IMR-90 (cell line): ENCODE measurements around the gene ABCG4. TPM values are rescaled to one million over a fixed set of nuclear protein-coding genes. Genes with fewer than 3 reads are reported as not detected.
A peak's percentile ranks its signal among the peaks of the same experiment; 100 is the strongest.

Source experiments
- ATAC-seq: fragments of 200-7000 bp; cut with Tn5 transposase; 2 replicates; pipeline ENCODE4 v1.9.1; 2020; ENCODE audit warnings: low read depth, mild to moderate bottlenecking, moderate library complexity
- BruUV-seq: library from RNA; stranded (reverse); fragments of 400-500 nt; replicated peaks from 2 replicates; lab custom pipeline; 2021; lab: Mats Ljungman, UMichigan
- CTCF ChIA-PET: fragments of 300-600 bp; formaldehyde crosslinking; extraction: SDS; loops from one replicate; lab custom pipeline; 2021; ENCODE audit warnings: antibody characterized with exemption; lab: Yijun Ruan, JAX
- POLR2A ChIA-PET: fragments of 300-600 bp; sonication (Branson Sonifier 250); formaldehyde crosslinking; loops from one replicate; lab custom pipeline; 2022; ENCODE audit warnings: antibody characterized with exemption; ENCODE audit not compliant: unreplicated experiment; lab: Charles Lee
- DNase-seq: peaks from one replicate; pipeline ENCODE4 v3.0.0; 2013
- H2AFZ ChIP-seq: replicated peaks from 2 replicates; pipeline ENCODE3; 2013; ENCODE audit warnings: low read length, mild to moderate bottlenecking; ENCODE audit not compliant: poor library complexity
- H2AK5ac ChIP-seq: 2 replicates; pipeline ENCODE4 v1.6.1; 2013; ENCODE audit warnings: low read depth, low read length, inconsistent platforms
- H2AK9ac ChIP-seq: replicated peaks from 2 replicates; pipeline ENCODE3; 2013; ENCODE audit warnings: mild to moderate bottlenecking, low read depth, low read length, moderate library complexity; ENCODE audit not compliant: poor library complexity
- H2BK120ac ChIP-seq: 2 replicates; pipeline ENCODE4 v1.6.1; 2013; ENCODE audit warnings: low read depth, low read length, inconsistent platforms
- H2BK15ac ChIP-seq: 3 replicates; pipeline ENCODE4 v1.6.1; 2013; ENCODE audit warnings: low read depth, low read length, inconsistent platforms
- H2BK20ac ChIP-seq: 2 replicates; pipeline ENCODE4 v1.6.1; 2013; ENCODE audit warnings: low read depth, mild to moderate bottlenecking, inconsistent platforms, low read length, moderate library complexity
- H2BK5ac ChIP-seq: 2 replicates; pipeline ENCODE4 v1.6.1; 2013; ENCODE audit warnings: mild to moderate bottlenecking, low read depth, low read length, inconsistent platforms; ENCODE audit not compliant: poor library complexity, severe bottlenecking
- H3K14ac ChIP-seq: replicated peaks from 2 replicates; pipeline ENCODE4 v1.6.1; 2013; ENCODE audit warnings: low read depth, low read length, inconsistent platforms
- H3K18ac ChIP-seq: 2 replicates; pipeline ENCODE4 v1.6.1; 2013; ENCODE audit warnings: low read depth, low read length, control low read depth
- H3K23ac ChIP-seq: 2 replicates; pipeline ENCODE4 v1.6.1; 2013; ENCODE audit warnings: low read depth, low read length, inconsistent platforms
- H3K27ac ChIP-seq: 2 replicates; pipeline ENCODE4 v1.5.1; 2013; ENCODE audit warnings: mild to moderate bottlenecking, control low read depth, low read length; ENCODE audit not compliant: insufficient read depth
- H3K27me3 ChIP-seq: 2 replicates; pipeline ENCODE4 v1.6.1; 2013; ENCODE audit warnings: low read length; ENCODE audit not compliant: control insufficient read depth, insufficient read depth
- H3K36me3 ChIP-seq: 2 replicates; pipeline ENCODE4 v1.6.1; 2013; ENCODE audit warnings: low read length, mixed read lengths; ENCODE audit not compliant: control insufficient read depth, insufficient read depth
- H3K4ac ChIP-seq: 2 replicates; pipeline ENCODE4 v1.6.1; 2013; ENCODE audit warnings: low read depth, low read length, inconsistent platforms
- H3K4me1 ChIP-seq: 2 replicates; pipeline ENCODE4 v1.6.1; 2013; ENCODE audit warnings: low read length, mixed read lengths; ENCODE audit not compliant: control insufficient read depth, insufficient read depth
- H3K4me2 ChIP-seq: 2 replicates; pipeline ENCODE4 v1.6.1; 2013; ENCODE audit warnings: low read depth, mild to moderate bottlenecking, control low read depth, low read length, moderate library complexity
- H3K4me3 ChIP-seq: 2 replicates; pipeline ENCODE4 v1.5.1; 2013; ENCODE audit warnings: low read depth, mild to moderate bottlenecking, control low read depth, low read length, moderate library complexity; ENCODE audit not compliant: insufficient read depth
- H3K56ac ChIP-seq: 2 replicates; pipeline ENCODE4 v1.6.1; 2013; ENCODE audit warnings: low read length, inconsistent platforms; ENCODE audit not compliant: insufficient read depth; ENCODE audit errors: extremely low read depth
- H3K79me1 ChIP-seq, 2 experiments: 2 replicates each; pipeline ENCODE4 v1.6.1; 2013; ENCODE audit warnings: low read length in 2 of 2, inconsistent platforms in 1 of 2, low read depth in 1 of 2
- H3K9ac ChIP-seq: 2 replicates; pipeline ENCODE4 v1.6.1; 2013; ENCODE audit warnings: low read depth, low read length, control low read depth
- H3K9me1 ChIP-seq: 2 replicates; pipeline ENCODE4 v1.6.1; 2013; ENCODE audit warnings: low read length, inconsistent platforms; ENCODE audit not compliant: insufficient read depth
- H3K9me3 ChIP-seq: 2 replicates; pipeline ENCODE4 v1.6.1; 2013; ENCODE audit warnings: low read length; ENCODE audit not compliant: control insufficient read depth, insufficient read depth
- H4K20me1 ChIP-seq: 2 replicates; pipeline ENCODE4 v1.6.1; 2013; ENCODE audit warnings: low read length, inconsistent platforms; ENCODE audit not compliant: insufficient read depth
- H4K5ac ChIP-seq: 2 replicates; pipeline ENCODE4 v1.6.1; 2013; ENCODE audit warnings: mild to moderate bottlenecking, low read depth, low read length, control low read depth
- H4K8ac ChIP-seq, 2 experiments: 2 replicates each; pipeline ENCODE4 v1.6.1; 2013; ENCODE audit warnings: low read depth in 2 of 2, low read length in 2 of 2, control low read depth in 1 of 2, inconsistent platforms in 1 of 2
- H4K91ac ChIP-seq: 2 replicates; pipeline ENCODE4 v1.6.1; 2013; ENCODE audit warnings: low read depth, low read length, inconsistent platforms; ENCODE audit not compliant: insufficient read depth
- CHD1 ChIP-seq: IDR thresholded peaks from 2 replicates; pipeline ENCODE4 v1.6.1; 2012; ENCODE audit warnings: low read depth, low read length, improper control_type of control experiment
- FOS ChIP-seq: fragments of 150-350 bp; IDR thresholded peaks from 2 replicates; pipeline ENCODE4 v1.6.1; 2016; ENCODE audit warnings: low read depth, low read length
- POLR2A ChIP-seq: IDR thresholded peaks from 2 replicates; pipeline ENCODE4 v1.6.1; 2012; ENCODE audit warnings: mild to moderate bottlenecking, low read depth, low read length
- RFX5 ChIP-seq: IDR thresholded peaks from 2 replicates; pipeline ENCODE4 v1.8.0; 2012; ENCODE audit warnings: low read depth, mild to moderate bottlenecking, low read length, moderate library complexity
- SMC3 ChIP-seq: fragments of 150-350 bp; IDR thresholded peaks from 2 replicates; pipeline ENCODE4 v1.6.1; 2016; ENCODE audit warnings: low read depth, mild to moderate bottlenecking, antibody characterized with exemption, low read length, moderate library complexity
- USF2 ChIP-seq: fragments of 150-350 bp; IDR thresholded peaks from 2 replicates; pipeline ENCODE4 v1.6.1; 2017; ENCODE audit warnings: mild to moderate bottlenecking, antibody characterized with exemption, low read length, low read depth
- WGBS, 2 experiments: methylation state at CpG; one replicate each; pipeline versions ENCODE4 v1.1.5 to v1.1.7; 2013; ENCODE audit warnings: missing lambda C conversion rate in 2 of 2; ENCODE audit not compliant: insufficient read length in 1 of 2; ENCODE audit errors: extremely low coverage in 2 of 2; 5-methylcytosine and 5-hydroxymethylcytosine counted together
- dilution Hi-C: fragments of 300-500 bp; cut with HindIII; formaldehyde crosslinking; loops from one replicate; pipeline ENCODE4 v1.14.3; 2018; ENCODE audit warnings: low sequenced_read_pairs; ENCODE audit not compliant: unreplicated experiment
- in situ Hi-C: fragments of 300-500 bp; cut with MboI; formaldehyde crosslinking; loops from 3 replicates; pipeline ENCODE4 v1.14.3; 2019; ENCODE audit warnings: low sequenced_read_pairs, inconsistent platforms, mixed read lengths
- intact Hi-C: fragments of 100-400 bp; cut with micrococcal nuclease; formaldehyde crosslinking; loops from 2 replicates; pipeline ENCODE4 v1.10.0; 2022
- polyA plus RNA-seq, 3 experiments: library from polyadenylated mRNA; depleted of rRNA; stranded (reverse); fragments of >200 nt; gene quantifications; 2 replicates each; pipeline ENCODE4 v1.2.3, GENCODE V29; 2012; ENCODE audit warnings: low replicate concordance in 1 of 3
- total RNA-seq: library from RNA; depleted of rRNA; stranded (reverse); fragments of >200 nt; gene quantifications from 2 replicates; pipeline ENCODE4 v1.2.3, GENCODE V29; 2012
- TF ChIP-seq, protein P1 (sequence below): fragments of 150-350 bp; IDR thresholded peaks from 2 replicates; pipeline ENCODE4 v1.6.1; 2016; ENCODE audit warnings: low read depth, mild to moderate bottlenecking, low read length, moderate library complexity, borderline replicate concordance

Gene ABCG4
- total and polyA plus RNA-seq, 2 of the 4 experiments (the other 2 are of a cell fraction): under 0.01 to 0.26 TPM

DNA sequence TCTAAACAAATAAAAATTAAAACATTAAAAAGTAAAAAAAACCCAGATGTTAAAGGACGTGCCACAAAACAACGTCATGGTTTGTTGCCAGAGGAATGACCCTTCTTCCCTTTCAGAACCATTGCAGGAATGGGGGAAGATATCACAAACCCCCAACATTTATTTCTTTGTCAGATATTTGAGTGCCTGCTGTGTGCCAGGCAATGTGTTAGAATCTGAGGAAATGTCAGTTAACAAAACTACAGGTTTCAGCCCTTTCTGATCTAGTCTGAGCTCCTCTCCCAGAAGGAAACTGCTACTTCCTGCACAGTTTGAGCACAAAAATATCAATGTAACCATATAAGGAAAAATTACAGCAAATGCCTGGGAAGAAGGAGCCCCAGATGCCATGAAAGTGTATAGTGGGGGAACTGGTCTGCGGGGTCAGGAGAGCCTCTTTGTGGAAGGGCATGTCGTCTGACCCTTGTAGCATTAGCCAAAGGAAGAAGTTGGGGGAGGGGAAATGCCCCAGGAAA is 29.4 kb downstream of the ABCG4 start:
- CTCF ChIA-PET: no interaction called here
- H3K56ac ChIP-seq: peak overlapping the region; percentile 57
- ATAC-seq (0 out of 2 replicates have a peak, but pooled peaks have one; percentile 47), DNase-seq (no peak)
- peaks cover 5% of the 10 kb centered on the region for H3K4me1 ChIP-seq
- H2AK5ac ChIP-seq: peak overlapping the region; percentile 20
- intact Hi-C loops (no loop called here), dilution Hi-C loops (no loop called here), in situ Hi-C loops (no loop called here)
- peak overlapping the region; percentile 85 for H3K4ac ChIP-seq
- H3K14ac ChIP-seq: peak overlapping the region; percentile 91
- H4K20me1 ChIP-seq: no peaks in the 10 kb centered on the region
- TF ChIP-seq SMC3: no peak
- no peak for TF ChIP-seq FOS
- TF ChIP-seq POLR2A: no peak
- no peak for TF ChIP-seq RFX5
- TF ChIP-seq, protein P1, sequence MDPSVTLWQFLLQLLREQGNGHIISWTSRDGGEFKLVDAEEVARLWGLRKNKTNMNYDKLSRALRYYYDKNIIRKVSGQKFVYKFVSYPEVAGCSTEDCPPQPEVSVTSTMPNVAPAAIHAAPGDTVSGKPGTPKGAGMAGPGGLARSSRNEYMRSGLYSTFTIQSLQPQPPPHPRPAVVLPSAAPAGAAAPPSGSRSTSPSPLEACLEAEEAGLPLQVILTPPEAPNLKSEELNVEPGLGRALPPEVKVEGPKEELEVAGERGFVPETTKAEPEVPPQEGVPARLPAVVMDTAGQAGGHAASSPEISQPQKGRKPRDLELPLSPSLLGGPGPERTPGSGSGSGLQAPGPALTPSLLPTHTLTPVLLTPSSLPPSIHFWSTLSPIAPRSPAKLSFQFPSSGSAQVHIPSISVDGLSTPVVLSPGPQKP: no peak
- no peak for TF ChIP-seq CHD1
- no peak for TF ChIP-seq USF2
- H3K27ac ChIP-seq: 0 out of 2 replicates have a peak overlapping the region, but pooled peaks have one; percentile 40
- peak overlapping the region; percentile 79 to 93 for H4K8ac ChIP-seq
- H4K5ac ChIP-seq: peak overlapping the region; percentile 41
- no peak overlapping the region for H3K4me3 ChIP-seq
- POLR2A ChIA-PET: interaction anchor here (0.6 to 0.7 kb wide), 2 partner anchors 13 to 28 kb away, joined by 4 to 12 read pairs; no protein-coding TSS in a partner anchor
- H3K18ac ChIP-seq: peak overlapping the region; percentile 5; the same call in 1 of the 2 replicates
- H3K27me3 ChIP-seq: no peaks in the 10 kb centered on the region
- peak overlapping the region; percentile 68 for H2AK9ac ChIP-seq
- peak overlapping the region; percentile 43 for H2BK5ac ChIP-seq
- peak overlapping the region; percentile 92; the same call in 1 of the 3 replicates for H2BK15ac ChIP-seq
- no peaks in the 10 kb centered on the region for H3K9me3 ChIP-seq
- H4K91ac ChIP-seq: peak overlapping the region; percentile 86
- H2AFZ ChIP-seq: peak overlapping the region; percentile 82
- H3K79me1 ChIP-seq: no peaks in the 10 kb centered on the region
- H3K9ac ChIP-seq: peak overlapping the region; percentile 3; the same call in 1 of the 2 replicates
- peak overlapping the region; percentile 90; the same call in 1 of the 2 replicates for H2BK20ac ChIP-seq
- H3K23ac ChIP-seq: peak overlapping the region; percentile 88; the same call in 1 of the 2 replicates
- BruUV-seq: no TSS peak
- H3K4me2 ChIP-seq: no peak overlapping the region
- H2BK120ac ChIP-seq: peak overlapping the region; percentile 85
- H3K9me1 ChIP-seq: peaks cover 16% of the 10 kb centered on the region
- WGBS, 2 experiments: no CpG with 5 or more reads among the region's 4 CpGs
- peaks cover 11% of the 10 kb centered on the region; the same call in 1 of the 2 replicates for H3K36me3 ChIP-seq
